ENCODE results near the gene ZNF362.

DNA sequence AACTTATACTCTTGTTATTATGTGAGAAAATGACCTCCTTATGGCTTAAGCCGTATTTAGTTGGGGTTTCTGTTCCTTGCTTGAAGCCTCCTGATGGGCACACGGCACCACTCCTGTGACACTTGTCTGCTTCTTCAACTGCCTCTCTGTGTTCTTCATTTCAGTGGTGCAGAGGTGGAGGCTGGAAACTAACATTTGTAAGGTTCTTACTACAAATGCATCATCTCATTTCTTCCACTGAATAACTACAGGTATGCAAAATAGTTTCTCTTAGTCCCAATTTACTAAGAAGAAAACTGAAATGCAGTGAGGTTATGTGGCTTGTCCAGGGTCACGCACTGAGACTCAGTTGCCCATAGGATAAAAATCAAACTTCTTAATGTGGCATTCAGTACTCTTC, 23.6 kb upstream of the ZNF362 start:
- TF ChIP-seq POLR2A (IDR thresholded peaks at IDR 0.05; ENCODE audit: low read depth, low read length) (no peak), TAF1 (IDR thresholded peaks at IDR 0.05; ENCODE audit: low read depth, low read length) (no peak), POLR2AphosphoS5 (IDR thresholded peaks at IDR 0.05; ENCODE audit: low read depth, low read length) (no peak), SPI1 (IDR thresholded peaks at IDR 0.05; ENCODE audit: low read depth, low read length) (no peak)
